Measurements from ENCODE around the gene SLC24A3.

The SLC24A3 gene

DNA sequence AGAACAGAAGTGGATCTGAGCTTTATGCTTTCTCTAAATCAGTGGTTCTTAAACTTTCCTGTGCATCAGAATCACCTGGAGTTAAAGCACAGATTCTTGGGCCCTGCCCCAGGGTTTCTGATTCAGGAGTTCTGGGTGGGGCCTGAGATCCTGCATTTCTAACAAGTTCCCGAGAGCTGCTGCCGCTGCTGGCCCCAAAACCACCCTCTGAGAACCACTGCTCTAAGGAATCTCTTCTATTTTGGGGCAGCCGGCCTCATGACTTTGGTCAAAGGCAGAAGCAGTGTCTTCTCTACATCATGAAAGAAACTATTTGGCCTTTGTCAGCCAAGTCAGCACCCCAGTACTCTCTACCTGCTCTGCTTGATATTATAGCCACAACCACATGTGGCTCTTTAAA, 503.5 kb downstream of the SLC24A3 start:
- no peak for DNase-seq (ENCODE audit: low spot score)

DNA sequence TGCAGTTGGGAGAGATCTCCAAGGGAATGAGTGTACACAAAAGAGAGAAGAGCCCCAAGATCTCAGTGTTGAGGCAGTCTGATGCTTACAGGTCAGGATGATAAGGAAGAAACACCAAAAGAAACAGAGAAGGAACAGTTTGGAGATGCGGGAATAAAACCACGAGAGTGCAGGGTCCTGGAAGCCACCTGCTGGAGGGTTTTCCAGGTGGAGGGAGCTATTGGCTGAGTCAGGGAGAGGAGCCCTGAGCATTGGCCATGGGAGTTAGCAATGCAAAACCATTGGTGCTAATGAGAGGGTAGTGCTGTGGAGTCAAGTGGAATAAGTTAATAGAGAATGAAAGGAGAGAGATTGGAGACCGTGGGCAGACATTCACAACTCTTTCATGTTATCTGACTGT, 506.4 kb downstream of the SLC24A3 start:
- DNase-seq (ENCODE audit: low spot score): no peak

DNA sequence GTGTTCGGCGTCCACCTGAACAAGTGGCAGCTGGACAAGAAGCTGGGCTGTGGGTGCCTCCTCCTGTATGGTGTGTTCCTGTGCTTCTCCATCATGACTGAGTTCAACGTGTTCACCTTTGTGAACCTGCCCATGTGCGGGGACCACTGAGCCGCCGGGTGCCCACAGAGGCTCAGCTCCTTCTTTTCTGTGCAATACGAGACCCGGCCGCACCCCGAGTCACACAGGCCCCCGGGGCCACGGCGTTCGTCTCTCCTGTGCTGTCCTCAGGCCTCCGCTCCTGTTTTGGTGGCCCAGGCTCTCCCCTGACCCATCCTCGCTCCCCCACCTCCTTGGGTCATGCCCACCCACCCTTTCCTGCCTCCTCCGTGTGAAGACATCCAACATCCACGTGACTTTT, 508.5 kb downstream of the SLC24A3 start:
- no peak for DNase-seq (ENCODE audit: low spot score)

DNA sequence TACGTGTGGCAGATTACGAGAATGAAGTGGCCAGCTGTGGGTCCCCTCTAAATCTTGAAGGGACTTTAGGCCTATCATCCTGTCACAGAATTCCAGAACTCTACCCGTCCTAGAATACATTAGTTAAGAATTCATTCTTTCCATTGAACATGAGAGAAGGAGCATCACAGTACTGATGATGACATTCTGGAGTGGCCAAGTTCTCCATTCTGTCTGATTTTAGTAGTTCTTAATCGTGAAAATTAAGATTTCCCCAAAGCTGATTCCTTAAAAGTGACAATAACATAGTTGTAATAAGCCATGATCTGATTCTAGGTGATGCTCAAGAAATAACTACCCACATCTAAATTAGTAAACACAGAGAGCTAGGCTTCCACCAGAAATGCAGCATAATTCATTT, 510.6 kb downstream of the SLC24A3 start:
- DNase-seq (ENCODE audit: low spot score): no peak

DNA sequence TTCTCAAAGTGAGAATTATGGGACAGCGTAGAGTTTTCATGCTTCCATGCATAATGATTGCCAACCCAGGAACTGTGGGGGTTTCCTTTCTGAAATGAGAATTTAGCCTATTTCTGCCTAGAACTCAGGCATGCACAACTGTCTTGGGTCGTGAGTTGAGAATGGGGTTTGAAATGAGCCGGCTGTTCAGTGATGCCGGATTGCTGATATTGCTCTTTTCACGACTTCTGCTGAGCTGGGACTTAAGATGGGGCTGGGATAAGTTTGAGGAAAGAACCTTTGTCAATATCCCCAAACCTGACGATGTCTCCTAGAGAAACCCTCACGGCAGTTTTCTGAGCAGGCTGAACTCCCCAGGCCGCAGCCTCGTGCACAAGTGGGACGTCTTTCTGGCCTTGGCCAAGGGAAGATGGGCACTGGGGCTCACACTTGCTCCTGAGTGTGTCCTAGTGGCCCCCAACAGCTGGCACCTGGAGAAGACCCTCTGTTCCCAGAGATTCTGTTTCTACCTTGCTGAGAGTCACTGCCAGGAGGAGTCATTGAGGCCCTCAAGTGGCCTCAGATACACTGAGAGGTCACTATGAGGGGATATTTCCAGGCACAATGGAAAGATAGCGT, 511.5 kb downstream of the SLC24A3 start:
- DNase-seq (ENCODE audit: low spot score): no peak

DNA sequence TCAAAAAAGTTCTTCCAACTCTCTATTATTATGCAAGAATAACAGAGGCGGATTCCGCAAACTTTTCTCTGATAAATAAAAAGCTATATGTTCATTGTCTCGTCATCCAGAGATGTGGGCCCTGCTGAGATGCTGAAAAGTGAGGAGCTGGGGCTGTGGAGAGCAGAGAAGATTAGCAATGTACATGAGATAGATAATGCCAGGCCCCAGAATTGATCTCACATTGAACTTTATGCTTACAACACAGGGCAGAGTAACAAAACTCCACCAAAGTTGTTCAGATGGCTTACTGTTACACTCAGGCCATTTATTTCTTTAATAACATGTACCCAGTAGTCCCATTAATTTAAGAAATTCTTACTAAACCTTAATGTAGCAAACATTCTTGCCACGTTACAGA, 512.9 kb downstream of the SLC24A3 start:
- no peak for DNase-seq (ENCODE audit: low spot score)

DNA sequence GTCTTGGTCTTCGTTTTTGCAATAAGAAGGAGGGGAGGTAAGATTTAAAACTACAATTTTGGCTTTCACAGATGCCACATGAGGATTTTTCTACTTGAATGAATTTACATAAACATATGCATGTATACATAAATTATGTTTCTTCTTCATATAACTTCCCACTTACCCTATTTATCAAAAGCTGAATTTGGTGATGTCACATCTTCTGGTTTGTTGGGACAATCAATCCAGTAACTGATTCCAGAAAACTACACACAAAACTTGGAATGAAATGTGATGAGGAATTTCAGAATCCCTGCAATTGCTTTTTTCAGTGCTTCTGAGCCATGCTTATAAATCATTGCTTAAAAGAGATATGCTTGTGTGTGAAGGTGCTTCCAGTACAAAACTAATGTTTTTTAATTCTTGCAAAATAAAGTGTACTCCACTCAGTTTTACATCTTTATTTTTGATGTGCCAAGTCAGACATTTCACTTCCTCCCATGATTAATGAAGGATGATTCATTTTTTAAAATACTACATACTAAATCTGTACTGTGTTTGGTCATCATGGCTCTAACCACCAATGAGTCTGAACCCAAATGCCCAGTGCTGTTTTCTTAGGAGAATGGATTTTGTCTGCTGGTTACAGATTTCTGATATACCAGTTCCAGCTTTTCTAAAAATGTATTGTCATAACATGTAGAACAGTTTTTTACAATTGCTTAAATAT, 513.5 kb downstream of the SLC24A3 start:
- no peak for DNase-seq (ENCODE audit: low spot score)

DNA sequence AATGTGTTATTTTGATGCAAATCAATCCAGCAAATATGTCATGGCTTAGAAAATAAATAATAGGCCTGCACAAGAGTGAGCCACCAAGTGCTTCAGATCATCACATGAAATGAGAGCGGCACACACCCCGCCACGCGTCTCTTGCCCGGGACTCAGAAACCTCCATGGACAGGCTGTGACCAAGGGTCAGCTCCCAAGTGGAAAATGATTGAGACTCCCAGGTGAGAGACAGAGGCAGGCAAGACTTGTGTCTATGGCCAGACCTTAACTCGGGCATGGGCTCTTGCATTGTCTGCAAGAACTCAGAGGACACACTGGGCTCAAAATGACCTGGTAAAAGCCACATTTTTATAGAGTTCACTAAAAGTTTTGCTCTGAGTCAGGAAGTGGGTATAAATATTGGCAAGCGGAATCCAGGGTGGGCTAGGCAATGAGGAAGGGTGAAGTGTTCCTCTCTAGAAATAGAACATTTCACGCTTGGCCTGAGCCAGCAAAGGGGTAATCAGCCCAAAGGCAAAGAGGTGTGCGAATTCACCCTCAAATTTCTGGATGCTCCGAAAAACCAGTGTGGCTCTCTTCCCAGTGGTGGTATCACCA, 514.9 kb downstream of the SLC24A3 start:
- no peak for DNase-seq (ENCODE audit: low spot score)

DNA sequence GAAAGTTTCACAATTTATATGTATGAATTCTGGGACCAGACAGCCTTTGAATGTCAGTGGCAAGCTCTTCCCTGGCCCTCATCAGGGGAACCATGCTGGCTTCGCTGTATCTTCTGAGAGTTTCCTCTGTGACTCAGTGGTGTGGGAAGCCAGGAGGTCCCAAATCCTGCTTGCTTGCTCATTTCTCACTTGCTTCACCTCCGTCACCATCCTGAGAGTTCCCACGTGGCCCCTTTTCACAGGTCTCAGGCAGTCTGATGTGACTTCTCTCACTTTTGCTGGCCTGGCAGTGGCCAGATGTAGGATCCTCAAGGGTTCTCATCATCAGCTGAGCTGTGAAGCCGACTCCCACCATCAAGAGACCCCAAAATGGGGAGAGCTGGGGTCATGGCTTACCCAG, 517.2 kb downstream of the SLC24A3 start:
- no peak for DNase-seq (ENCODE audit: low spot score)

DNA sequence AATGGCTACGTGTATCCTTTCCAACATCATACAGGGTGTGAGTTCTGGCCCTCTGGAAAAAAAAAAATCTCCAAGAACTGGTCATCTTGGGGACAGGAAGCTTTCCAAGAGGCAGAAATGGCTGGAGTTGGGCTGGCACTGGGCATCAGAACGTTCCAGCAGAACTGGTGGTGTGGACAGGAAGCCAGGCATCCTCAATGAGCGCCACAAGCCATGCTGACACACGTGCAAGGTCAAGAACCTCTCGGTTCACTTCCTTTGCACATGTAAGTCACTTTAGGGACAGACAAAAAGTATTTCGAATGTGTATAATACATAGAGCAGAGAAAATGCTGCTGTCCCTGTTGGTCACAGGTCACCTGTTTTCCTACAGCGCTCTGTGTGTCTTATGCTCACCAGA, 518.3 kb downstream of the SLC24A3 start:
- DNase-seq (ENCODE audit: low spot score): no peak

DNA sequence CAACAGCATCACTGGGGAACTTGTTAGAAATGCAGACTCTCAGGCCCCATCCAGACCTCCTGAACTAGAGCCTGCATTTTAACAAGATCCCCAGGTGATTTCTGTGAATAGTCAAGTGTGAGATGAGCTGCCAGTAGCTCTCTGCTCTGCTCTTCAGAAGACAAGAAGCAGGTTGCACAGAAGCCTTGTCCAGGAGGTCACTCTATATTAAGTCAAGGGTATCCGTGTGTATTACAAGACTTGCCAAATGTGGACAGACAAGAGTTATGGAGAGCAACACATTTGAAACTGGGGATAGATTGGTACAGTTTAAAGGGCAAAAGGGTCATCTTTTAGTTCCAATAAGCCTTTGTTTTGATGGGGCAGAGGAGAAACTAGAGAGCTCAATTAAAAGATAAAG, 522.4 kb downstream of the SLC24A3 start:
- DNase-seq (ENCODE audit: low spot score): no peak

DNA sequence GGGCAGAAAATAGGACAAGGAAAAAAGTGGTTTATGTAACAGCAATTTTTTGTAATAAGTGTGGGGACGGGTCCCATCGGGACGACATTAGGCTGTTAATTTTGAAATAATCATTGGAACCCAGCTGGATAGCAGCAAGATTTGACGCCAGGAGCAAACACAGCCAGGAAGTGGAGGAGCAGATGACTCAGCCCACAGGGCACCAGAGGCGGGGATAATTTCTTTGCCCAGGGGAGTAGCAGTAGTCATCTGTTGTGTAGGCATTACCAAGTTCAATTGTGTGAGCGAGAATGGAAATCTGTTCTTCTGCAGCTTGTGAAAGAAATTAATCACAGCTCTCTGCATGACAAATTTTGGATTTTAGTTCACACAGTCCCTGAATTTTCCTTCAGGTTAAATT, 523.0 kb downstream of the SLC24A3 start:
- DNase-seq (ENCODE audit: low spot score): peak; percentile 69

DNA sequence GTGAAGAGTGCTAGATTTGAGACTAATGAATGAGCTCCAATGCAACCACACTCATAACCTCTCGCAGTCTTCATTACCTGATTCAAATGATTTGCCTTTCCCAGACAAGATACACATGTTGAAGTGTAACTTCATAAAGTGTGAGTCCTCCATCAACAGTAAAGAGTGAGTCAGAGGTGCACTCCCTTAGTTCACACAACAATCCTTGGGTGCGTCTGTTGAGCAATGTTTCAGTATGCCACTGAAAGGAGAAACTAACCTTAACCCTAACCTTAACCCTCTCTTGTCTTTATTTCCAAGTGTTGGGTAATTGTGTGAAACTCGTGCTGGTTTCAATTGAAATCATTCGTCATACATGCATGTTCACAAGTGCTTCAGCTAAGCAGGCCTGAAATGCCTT, 524.6 kb downstream of the SLC24A3 start:
- DNase-seq (ENCODE audit: low spot score): no peak

DNA sequence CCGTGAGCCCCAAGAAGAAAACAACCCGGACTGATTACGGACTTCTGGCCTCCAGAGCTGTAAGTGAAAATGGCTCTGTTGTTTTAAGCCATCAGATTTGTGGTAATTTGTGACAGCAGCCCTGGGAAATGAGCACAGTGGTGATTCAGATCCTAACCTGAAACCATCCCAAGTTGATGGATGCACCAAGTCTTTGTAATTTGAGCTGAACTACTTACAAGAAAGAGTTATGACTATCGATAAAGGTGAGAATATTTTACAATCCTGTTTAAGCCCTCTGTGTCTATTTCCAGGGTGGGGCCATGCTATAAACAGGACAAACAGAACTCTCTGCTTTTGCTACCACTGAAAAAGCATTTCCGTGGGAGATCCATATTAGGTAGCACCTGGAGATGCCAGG, 526.5 kb downstream of the SLC24A3 start:
- no peak for DNase-seq (ENCODE audit: low spot score)

DNA sequence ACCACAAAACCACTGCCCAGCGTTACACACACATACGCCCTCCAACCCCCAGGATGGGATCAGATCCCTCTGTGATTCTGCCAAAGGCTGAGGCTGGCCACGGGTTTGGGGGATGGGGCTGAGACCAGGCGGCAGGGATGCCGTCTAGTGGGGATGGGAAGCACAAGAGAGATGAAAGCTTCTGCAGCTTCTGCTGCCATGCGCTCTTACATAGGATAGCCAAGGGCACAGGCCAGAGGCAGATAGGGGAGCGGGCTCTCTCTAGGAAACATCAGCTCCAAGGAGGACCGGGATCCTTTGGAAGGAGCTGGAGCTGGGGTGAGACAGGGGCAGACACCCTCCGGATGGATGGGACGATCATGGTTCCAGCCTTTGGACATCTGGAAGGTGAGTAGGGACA, 526.9 kb downstream of the SLC24A3 start:
- DNase-seq (ENCODE audit: low spot score): no peak

DNA sequence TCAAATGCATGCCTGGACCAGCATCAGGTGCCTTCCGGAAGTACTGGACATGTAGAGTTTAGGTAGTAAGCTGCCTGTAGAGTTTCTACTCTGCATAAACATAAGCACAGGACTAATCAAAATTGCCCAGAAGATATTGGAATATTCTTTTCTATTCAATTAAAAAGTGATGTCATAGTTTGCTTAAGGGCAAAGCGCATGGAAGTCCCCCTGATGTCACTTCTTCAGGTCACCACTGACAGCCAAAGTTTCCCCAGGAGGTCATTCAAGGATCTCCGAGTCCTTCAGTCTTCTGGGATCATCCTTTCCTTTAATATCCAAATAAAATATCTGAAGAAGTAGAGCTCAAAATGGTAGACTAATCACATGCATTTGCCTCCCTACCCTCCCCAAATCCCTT, 528.1 kb downstream of the SLC24A3 start:
- DNase-seq (ENCODE audit: low spot score): no peak

DNA sequence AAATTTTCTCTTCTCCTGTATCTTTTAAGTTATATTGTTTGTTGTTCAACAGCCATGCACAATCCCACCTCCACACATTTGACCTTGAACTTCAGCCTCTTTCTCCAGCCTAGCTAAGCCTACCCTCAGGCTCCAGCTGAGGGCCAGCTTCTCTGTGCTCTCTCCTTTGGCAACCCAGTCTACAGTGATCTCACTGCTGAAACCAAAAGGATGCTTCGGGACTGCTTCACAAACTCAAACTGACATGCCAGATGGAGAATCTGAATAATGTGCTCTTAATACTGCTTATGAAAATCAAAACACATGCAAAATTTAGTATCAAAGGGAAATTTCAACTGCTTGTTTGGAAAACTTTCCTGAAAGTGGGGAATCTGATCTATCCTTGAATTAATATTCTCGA, 529.5 kb downstream of the SLC24A3 start:
- peak; percentile 36 for DNase-seq (ENCODE audit: low spot score)

DNA sequence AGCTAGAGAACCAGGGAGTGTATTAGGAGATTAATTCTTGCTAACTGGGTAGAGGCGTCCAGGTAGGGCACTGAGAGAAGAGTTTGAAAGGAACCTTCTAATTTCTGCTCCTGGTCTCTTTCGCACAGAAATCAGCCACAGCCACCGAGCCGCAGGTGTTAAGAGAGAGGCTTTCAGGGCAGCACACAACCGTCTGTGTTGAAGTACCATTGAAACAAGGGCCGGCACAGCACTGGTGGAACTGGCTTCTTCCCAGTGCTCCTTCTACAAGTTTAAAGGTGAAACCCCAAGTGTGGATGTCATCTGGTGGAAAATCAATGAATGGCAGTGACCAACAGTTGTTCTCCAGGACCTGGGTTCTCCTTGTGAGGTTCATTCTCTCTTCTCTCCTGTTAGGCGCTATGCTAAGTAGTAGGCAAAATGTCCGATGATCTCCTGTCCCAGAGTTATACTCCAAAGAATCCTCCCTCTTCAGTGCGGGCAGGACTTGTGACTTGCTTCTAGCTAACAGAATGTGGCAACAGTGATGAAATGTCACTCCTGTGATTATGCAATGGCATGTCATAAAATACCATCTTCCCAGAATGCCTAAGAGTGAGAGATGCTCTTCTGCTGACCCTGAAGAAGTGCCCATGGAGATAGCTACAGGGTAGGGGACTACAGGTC, 530.7 kb downstream of the SLC24A3 start:
- DNase-seq (ENCODE audit: low spot score): no peak

DNA sequence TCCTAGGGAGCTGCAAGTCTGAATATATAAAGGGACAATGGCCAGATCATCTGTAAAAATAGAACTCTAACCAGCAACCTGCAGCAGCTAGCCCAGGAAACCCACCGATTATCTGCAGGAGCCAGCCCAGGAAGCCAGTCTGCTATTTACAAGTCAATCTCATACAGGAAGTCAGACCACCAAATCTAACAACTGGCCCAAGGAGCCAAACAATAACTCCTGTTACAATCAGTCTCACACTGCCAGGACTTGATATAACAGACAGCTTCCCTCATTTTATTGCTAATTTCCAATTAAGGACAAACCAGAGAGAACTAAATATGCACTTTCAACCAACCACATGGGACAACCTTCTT, 531.2 kb downstream of the SLC24A3 start:
- no peak for DNase-seq (ENCODE audit: low spot score)

DNA sequence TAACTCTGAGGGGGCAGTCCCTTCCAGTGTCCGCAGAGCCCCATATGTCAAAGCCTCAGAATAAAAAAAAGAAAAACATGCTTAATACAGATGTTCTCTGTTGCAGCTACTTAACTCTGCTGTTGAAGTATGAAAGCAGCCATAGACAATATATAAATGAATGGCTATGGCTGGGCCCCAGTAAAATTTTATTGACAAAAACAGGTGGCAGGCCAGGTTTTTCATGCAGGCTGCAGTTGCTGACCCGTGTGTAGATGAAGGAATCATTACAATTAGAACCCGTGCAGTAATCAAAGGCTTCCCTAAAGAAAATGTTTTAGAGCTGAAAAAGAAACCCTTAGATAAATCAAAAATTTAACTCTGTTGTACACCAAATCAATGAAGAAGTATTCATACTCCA, 532.7 kb downstream of the SLC24A3 start:
- no peak for DNase-seq (ENCODE audit: low spot score)

DNA sequence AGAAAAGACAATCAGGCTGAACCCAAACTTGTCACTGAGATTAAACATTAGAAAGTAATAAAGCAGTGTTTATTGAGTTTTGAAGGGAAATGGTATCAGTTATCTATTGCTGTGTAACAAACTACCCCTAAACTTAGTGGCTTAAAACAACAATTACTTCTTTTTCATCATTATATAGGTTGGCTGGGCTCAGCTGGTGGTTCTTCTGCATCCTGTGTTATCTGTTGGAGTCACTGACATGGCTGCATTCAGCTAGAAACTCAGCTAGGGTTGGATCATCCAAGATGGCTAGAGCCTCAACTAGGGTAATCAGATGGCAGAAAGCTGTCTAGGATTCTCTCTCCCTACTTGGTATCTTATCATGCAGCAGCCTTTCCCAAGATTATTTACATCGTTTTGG, 533.1 kb downstream of the SLC24A3 start:
- no peak for DNase-seq (ENCODE audit: low spot score)

DNA sequence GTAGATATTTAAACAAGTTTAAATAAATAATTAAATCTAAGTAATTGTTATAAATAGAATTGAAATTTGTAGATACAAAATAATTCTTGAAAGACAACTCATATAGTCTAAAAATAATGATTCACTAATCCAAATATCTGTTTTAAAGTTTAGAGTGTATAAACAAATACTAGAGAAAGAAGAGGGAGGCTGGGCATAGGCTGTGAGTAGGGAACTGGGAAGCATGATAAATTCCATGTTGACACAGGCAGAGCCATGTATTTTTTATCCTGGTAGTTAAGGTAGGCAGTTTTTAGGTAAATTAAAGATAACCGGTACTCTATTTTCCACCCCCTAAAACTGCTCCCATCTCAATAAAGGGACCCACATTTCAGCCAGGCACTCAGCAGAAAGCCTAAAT, 534.0 kb downstream of the SLC24A3 start:
- DNase-seq (ENCODE audit: low spot score): no peak

DNA sequence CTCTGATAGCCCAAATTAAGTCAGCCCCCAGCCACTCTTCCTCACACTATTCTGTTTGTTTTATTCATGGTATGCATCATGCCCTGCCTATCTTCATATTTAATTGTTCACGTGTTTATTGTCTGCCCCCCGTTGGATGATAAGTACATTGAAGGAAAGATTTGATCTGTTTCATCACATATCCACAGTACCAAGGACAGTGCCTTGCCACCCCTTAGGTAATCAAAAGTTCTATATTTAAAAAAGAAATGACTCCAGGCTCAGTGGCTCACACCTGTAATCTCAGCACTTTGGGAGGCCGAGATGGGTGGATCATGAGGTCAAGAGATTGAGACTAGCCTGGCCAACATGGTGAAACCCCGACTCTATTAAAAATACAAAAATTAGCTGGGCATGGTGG, 535.5 kb downstream of the SLC24A3 start:
- no peak for DNase-seq (ENCODE audit: low spot score)
